HL-60/S4 treated with phorbol 12-myristate 13-acetate at 8.2 ng/mL for 4 days and 3 days (cell line): ENCODE measurements around the gene ATP6V1F.

Experiments used
- in situ Hi-C: fragments of 300-500 bp; cut with MboI; formaldehyde crosslinking; loops from 2 replicates; pipeline ENCODE4 v1.15.0; 2022; ENCODE audit warnings: low sequenced_read_pairs

Gene ATP6V1F

DNA sequence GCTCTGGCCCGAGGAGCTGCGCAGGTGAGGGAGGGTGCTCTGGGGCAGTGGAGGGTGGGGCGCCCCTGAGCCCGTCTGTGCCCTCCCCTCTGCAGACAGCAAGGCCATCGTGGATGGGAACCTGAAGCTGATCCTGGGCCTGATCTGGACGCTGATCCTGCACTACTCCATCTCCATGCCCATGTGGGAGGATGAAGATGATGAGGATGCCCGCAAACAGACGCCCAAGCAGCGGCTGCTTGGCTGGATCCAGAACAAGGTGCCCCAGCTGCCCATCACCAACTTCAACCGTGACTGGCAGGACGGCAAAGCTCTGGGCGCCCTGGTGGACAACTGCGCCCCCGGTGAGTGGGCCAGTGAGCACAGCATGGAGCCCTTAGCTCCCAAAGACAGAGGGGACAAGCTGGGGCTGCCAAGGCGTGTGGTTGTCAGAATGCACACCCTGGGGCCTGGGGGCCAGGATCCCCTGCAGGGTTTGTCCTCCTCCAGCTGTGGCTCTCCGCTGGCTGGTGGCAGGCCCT lies 27.4 kb upstream of the ATP6V1F start:
- in situ Hi-C loops, result no loop called here

GRCh38 chr7:128835790-128836641 lies 26.6 kb upstream of the ATP6V1F start:
- in situ Hi-C loops, result no loop called here

DNA sequence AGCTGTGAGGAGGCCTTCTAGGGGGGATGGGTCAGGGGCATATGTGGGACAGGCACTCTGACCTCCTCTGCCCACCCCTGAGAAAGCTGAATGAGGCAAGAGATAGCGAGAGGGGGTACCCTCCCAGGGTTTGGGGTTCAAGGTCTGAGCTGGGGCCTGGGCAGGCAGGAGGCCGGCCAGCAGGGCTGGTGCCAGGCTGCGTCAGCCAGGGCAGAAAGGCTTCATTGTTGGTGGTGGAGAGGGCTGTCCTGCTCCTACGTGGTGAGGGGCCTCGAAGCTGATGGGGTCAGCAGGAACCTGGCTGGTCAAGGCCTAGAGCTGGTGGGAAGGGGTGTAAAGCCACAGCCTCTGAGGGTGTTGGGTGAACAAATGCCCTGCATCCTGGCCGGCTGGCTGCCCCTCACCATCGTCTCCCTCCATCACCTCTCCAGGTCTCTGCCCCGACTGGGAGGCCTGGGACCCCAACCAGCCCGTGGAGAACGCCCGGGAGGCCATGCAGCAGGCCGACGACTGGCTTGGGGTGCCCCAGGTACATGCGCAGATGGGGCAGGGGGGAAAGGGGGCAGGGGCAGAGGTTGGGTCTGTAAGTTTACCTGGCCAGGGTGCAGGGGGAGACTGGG lies 25.8 kb upstream of the ATP6V1F start:
- in situ Hi-C loops, result no loop called here

- in situ Hi-C loops, result no loop called here
These were observed 25.1 kb upstream of the ATP6V1F start for GRCh38 chr7:128837521-128837921.

DNA sequence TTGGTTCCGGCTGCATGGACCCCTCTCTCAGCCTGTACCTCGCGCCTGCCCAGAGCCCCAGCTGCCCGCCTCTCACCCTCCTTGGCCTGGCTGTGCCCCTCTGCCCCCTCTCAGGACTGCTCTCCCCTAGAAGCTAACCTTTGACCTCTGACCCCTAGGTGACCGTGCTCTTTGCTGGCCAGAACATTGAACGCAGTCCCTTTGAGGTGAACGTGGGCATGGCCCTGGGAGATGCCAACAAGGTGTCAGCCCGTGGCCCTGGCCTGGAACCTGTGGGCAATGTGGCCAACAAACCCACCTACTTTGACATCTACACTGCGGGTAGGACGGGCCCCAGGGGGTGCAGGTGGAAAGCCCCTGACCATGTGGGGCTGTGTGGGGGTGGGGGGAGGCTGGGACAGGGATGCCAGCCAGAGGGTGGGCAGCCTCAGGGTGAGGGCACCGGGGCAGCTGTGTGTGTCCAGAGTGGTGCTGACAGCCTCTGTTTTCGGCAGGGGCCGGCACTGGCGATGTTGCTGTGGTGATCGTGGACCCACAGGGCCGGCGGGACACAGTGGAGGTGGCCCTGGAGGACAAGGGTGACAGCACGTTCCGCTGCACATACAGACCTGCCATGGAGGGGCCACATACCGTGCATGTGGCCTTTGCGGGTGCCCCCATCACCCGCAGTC lies 24.4 kb upstream of the ATP6V1F start:
- in situ Hi-C loops, result no loop called here

DNA sequence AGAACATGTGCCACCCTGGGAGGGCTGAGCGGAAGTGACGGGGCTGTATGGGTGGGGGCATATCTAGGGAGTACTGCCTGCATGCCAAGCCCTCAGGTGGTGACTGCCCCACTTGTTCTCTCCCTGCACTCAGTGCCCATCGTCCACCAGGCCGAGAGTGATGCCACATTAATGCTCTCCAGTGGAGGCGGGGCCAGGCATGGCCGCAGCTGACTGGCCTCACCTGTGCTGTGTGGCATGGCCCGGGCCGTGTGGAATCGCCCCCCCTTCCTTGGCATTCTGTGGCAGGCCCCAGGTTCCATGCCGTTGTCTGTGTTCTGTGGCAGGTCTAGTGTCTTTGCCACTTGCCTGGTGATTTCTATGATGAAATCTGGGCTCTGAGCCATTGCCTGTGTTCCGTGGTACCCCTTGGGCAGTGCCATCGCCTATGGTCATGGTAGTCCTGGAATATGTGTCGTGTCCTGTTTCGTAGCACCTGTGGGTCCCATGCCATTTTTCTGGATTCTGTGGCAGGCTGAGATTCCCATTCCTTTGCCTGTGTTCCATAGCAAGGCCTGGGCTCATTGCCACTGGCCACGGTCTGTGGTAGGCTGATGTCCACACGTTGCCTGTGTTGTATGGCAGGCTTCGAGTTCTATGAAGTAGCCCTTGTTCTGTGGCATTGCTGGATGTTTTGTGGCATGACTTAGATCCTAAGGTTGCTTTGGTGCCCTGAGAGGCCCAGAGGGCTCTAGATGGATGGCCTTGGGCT lies 23.5 kb upstream of the ATP6V1F start:
- in situ Hi-C loops, result no loop called here

- in situ Hi-C loops, result no loop called here
These were observed 22.9 kb upstream of the ATP6V1F start for GRCh38 chr7:128839751-128840177.

- in situ Hi-C loops, result no loop called here
These were observed 22.1 kb upstream of the ATP6V1F start for GRCh38 chr7:128840326-128841170.

- in situ Hi-C loops, result no loop called here
These were observed 21.4 kb upstream of the ATP6V1F start for GRCh38 chr7:128841171-128841690.

- in situ Hi-C loops, result no loop called here
These were observed 20.6 kb upstream of the ATP6V1F start for GRCh38 chr7:128841921-128842673.

- in situ Hi-C loops, result no loop called here
These were observed 19.7 kb upstream of the ATP6V1F start for GRCh38 chr7:128842674-128843641.

- in situ Hi-C loops, result no loop called here
These were observed 18.6 kb upstream of the ATP6V1F start for GRCh38 chr7:128843938-128844621.

GRCh38 chr7:128844777-128845311 lies 17.8 kb upstream of the ATP6V1F start:
- in situ Hi-C loops, result no loop called here

DNA sequence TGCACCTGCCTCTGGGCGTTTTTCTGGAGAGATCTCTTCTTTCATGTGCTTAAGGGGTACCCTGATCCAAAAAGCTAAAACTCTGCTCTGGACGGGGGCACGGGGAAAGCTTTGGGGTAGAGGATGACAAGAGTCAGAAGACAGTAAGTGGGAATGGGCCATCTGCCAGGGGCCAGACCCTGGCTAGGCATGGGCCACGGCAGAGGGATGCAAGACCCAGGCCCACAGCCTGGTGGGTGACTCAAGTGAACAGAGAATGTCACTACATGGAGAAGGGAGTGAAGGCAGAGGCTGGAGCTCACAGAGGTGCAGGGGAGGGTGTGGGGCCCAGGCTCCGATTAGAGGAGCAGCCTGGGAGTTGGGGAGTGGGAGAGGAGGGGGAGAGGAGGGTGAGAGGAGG lies 17.2 kb upstream of the ATP6V1F start:
- in situ Hi-C loops, result no loop called here

DNA sequence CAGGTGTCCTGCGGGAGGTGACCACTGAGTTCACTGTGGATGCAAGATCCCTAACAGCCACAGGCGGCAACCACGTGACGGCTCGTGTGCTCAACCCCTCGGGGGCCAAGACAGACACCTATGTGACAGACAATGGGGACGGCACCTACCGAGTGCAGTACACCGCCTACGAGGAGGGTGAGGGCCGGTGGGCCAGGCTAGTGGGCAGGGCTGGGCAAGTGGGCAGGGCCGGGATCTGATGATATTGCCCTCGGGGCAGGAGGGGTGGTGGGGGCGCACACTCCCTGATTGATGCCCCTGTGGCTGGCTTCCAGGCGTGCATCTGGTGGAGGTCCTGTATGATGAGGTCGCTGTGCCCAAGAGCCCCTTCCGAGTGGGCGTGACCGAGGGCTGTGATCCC lies 16.7 kb upstream of the ATP6V1F start:
- in situ Hi-C loops, result no loop called here

DNA sequence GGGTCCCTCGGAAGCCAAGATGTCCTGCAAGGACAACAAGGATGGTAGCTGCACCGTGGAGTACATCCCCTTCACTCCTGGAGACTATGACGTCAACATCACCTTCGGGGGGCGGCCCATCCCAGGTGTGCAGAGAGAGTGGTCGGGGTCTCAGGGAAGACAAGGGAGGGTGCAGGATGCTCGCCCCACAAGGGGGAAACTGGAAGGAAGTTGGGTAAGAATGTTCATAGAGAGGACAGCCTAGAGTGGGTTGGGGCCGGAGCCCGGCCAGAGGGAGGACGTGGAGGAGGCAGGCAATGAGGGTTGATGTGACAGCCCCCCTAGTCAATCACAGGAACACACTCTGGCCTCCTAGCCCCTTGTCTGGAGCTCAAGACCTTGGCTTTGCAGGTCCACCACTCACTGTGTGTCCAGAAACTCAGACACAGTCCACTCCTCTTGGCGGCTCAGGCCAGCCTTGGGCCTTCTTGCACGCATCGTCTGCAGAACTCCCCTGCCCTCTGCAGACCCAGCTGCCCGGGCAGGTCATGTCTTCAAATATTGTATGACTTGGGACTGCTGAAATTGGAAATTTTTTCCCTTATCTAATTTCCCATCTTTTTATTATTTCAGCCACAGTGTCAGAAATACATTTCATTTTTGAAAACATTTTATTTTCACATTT lies 15.7 kb upstream of the ATP6V1F start:
- in situ Hi-C loops, result no loop called here
